OCI-LY7 (cell line): ENCODE results near the gene COX19. TPM values are rescaled to one million over a fixed set of nuclear protein-coding genes. Genes with fewer than 3 reads are reported as not detected.

ENCODE experiments used
- BruUV-seq: library from RNA; stranded (reverse); fragments of 400-500 nt; replicated peaks from 2 replicates; lab custom pipeline; 2021; lab: Mats Ljungman, UMichigan
- CTCF ChIA-PET: fragments of 300-600 bp; sonication (Branson Sonifier 250); formaldehyde crosslinking; loops from one replicate; lab custom pipeline; 2022; ENCODE audit warnings: antibody characterized with exemption; ENCODE audit not compliant: unreplicated experiment; lab: Charles Lee
- POLR2A ChIA-PET: fragments of 300-600 bp; sonication (Branson Sonifier 250); formaldehyde crosslinking; loops from one replicate; lab custom pipeline; 2022; ENCODE audit warnings: antibody characterized with exemption; lab: Charles Lee
- DNase-seq: peaks from one replicate; pipeline ENCODE4 v3.0.0-alpha.2; 2015; ENCODE audit warnings: low spot score
- H2AFZ ChIP-seq: fragments of 200-600 bp; sonication (generic), shearing (Covaris generic); 2 replicates; pipeline ENCODE4 v1.6.1; 2014; ENCODE audit warnings: mild to moderate bottlenecking, antibody characterized with exemption, low read length, moderate library complexity
- H3K27ac ChIP-seq: fragments of 200-600 bp; sonication (generic); 2 replicates; pipeline ENCODE4 v1.5.1; 2014; ENCODE audit warnings: mixed run types, low read depth, mild to moderate bottlenecking, moderate library complexity, low read length, inconsistent platforms; ENCODE audit not compliant: poor library complexity, severe bottlenecking
- H3K36me3 ChIP-seq: fragments of 200-600 bp; sonication (generic); 2 replicates; pipeline ENCODE4 v1.6.1; 2014; ENCODE audit warnings: mild to moderate bottlenecking, antibody characterized with exemption, low read length, moderate library complexity, mixed read lengths; ENCODE audit not compliant: insufficient read depth
- H3K4me1 ChIP-seq: fragments of 200-600 bp; sonication (generic); 2 replicates; pipeline ENCODE4 v1.5.1; 2014; ENCODE audit warnings: mild to moderate bottlenecking, low read length; ENCODE audit not compliant: insufficient read depth, poor library complexity, severe bottlenecking
- H3K4me2 ChIP-seq: fragments of 200-600 bp; sonication (generic); 2 replicates; pipeline ENCODE4 v1.6.1; 2014; ENCODE audit warnings: mild to moderate bottlenecking, low read length
- H3K4me3 ChIP-seq: fragments of 200-600 bp; sonication (generic); 2 replicates; pipeline ENCODE4 v1.5.1; 2014; ENCODE audit warnings: mild to moderate bottlenecking, low read depth, low read length; ENCODE audit not compliant: poor library complexity, severe bottlenecking
- H3K79me2 ChIP-seq: fragments of 200-600 bp; sonication (generic); 2 replicates; pipeline ENCODE4 v1.6.1; 2016; ENCODE audit warnings: low read depth, mild to moderate bottlenecking, low read length, moderate library complexity, mixed read lengths; ENCODE audit not compliant: insufficient read depth
- H3K9me2 ChIP-seq: fragments of 200-600 bp; sonication (generic); 2 replicates; pipeline ENCODE4 v1.6.1; 2016; ENCODE audit warnings: mild to moderate bottlenecking, low read length, mixed read lengths; ENCODE audit not compliant: insufficient read depth
- H3K9me3 ChIP-seq: fragments of 200-600 bp; sonication (generic); 2 replicates; pipeline ENCODE4 v1.6.1; 2014; ENCODE audit warnings: mild to moderate bottlenecking, mixed run types, low read length, mixed read lengths
- H4K20me1 ChIP-seq: fragments of 200-600 bp; sonication (generic); 2 replicates; pipeline ENCODE4 v1.6.1; 2014; ENCODE audit warnings: mild to moderate bottlenecking, antibody characterized with exemption, low read length, moderate library complexity, mixed read lengths; ENCODE audit not compliant: insufficient read depth
- CTCF ChIP-seq: fragments of 200-600 bp; sonication (generic); conservative IDR thresholded peaks from 2 replicates; pipeline ENCODE4 v1.5.1; 2014; ENCODE audit warnings: mild to moderate bottlenecking, antibody characterized with exemption, low read length, moderate library complexity, mixed read lengths
- EZH2phosphoT487 ChIP-seq: fragments of 200-600 bp; sonication (generic); IDR thresholded peaks from 2 replicates; pipeline ENCODE4 v1.6.1; 2018; ENCODE audit warnings: low read depth, borderline replicate concordance, mild to moderate bottlenecking, mixed run types, antibody characterized with exemption, low read length, moderate library complexity, mixed read lengths
- intact Hi-C: fragments of 100-400 bp; cut with micrococcal nuclease; formaldehyde crosslinking; loops from one replicate; pipeline ENCODE4 v1.10.0; 2022; ENCODE audit not compliant: unreplicated experiment
- total RNA-seq, 2 experiments: library from RNA; depleted of rRNA in 1 of 2; stranded (reverse); fragments of >200 nt in 1 of 2; shearing (Covaris generic) in 1 of 2; gene quantifications; 2 replicates each; pipeline ENCODE4 v1.2.3, GENCODE V29; 2014 to 2022

The COX19 gene
- total RNA-seq, 2 experiments from 2014 or later: 23.2 to 43.1 TPM

- Histone ChIP-seq H3K4me1 (peaks cover 18% of the 10 kb centered on the region), H3K36me3 (no peaks in the 10 kb centered on the region), H3K4me2 (peak overlapping the region; percentile 17; the same call in 1 of the 2 replicates), H3K4me3 (no peak overlapping the region), H3K9me3 (no peaks in the 10 kb centered on the region), H2AFZ (no peak overlapping the region), H3K9me2 (no peaks in the 10 kb centered on the region), H3K27ac (no peak overlapping the region), H3K79me2 (no peaks in the 10 kb centered on the region), H4K20me1 (no peaks in the 10 kb centered on the region)
- ChIA-PET CTCF (interaction anchor here (0.5 to 1.2 kb wide), 3 partner anchors 33 to 504 kb away, joined by 3 to 5 read pairs (median 4); no protein-coding TSS in a partner anchor), POLR2A (interaction anchor here (0.7 to 1.3 kb wide), 5 partner anchors 18 to 1170 kb away, joined by 3 to 11 read pairs (median 3); partner anchors contain the start of gene COX19)
- intact Hi-C loops: no loop called here
- no TSS peak for BruUV-seq
- DNase-seq: no peak
- no peak for TF ChIP-seq EZH2phosphoT487
- TF ChIP-seq CTCF: no peak
Measured at GRCh38 chr7:956031-956430, 19.3 kb downstream of the COX19 start.

GRCh38 chr7:954330-955238 lies 20.8 kb downstream of the COX19 start, which contains the start of gene ADAP1:
ADAP1 (minus strand) TSS chr7:954680; CDS start chr7:954477, 203 bp downstream.
- no peaks in the 10 kb centered on the region for H3K36me3 ChIP-seq
- H3K4me3 ChIP-seq: no peak within 1 kb of the TSS
- no peaks in the 10 kb centered on the region for H4K20me1 ChIP-seq
- peak; percentile 52 for DNase-seq
- no peak within 1 kb of the TSS for H3K4me2 ChIP-seq
- H3K9me3 ChIP-seq: no peaks in the 10 kb centered on the region
- H3K79me2 ChIP-seq: no peaks in the 10 kb centered on the region
- POLR2A ChIA-PET: no interaction called here
- no peak within 1 kb of the TSS for H3K27ac ChIP-seq
- TF ChIP-seq EZH2phosphoT487 (no peak), CTCF (no peak)
- H3K9me2 ChIP-seq: no peaks in the 10 kb centered on the region
- intact Hi-C loops: loop anchor here (5.0 kb wide), 1 partner anchor 42 kb away; no protein-coding TSS in a partner anchor
- peaks cover 22% of the 10 kb centered on the region for H3K4me1 ChIP-seq
- CTCF ChIA-PET: no interaction called here
- no TSS peak for BruUV-seq
- H2AFZ ChIP-seq: no peak within 1 kb of the TSS
